Parathyroid adenoma (tissue), 2 donors: ENCODE data around the gene FEM1C.

Experiments used
- H2AFZ ChIP-seq: fragments of 300-600 bp; sonication (generic); one replicate; pipeline ENCODE4 v1.7.0; 2017; ENCODE audit warnings: antibody characterized with exemption, mild to moderate bottlenecking
- H3K27ac ChIP-seq: fragments of 300-600 bp; sonication (generic); one replicate; pipeline ENCODE4 v1.7.0; 2017
- H3K27me3 ChIP-seq: fragments of 300-600 bp; sonication (generic); one replicate; pipeline ENCODE4 v1.7.0; 2017; ENCODE audit warnings: low read length; ENCODE audit not compliant: control insufficient read depth, insufficient read depth
- H3K36me3 ChIP-seq: fragments of 300-600 bp; sonication (generic); one replicate; pipeline ENCODE4 v1.7.0; 2017; ENCODE audit warnings: low read length; ENCODE audit not compliant: control insufficient read depth, insufficient read depth
- H3K4me1 ChIP-seq: fragments of 300-600 bp; sonication (generic); one replicate; pipeline ENCODE4 v1.7.0; 2017; ENCODE audit warnings: control low read depth
- H3K4me2 ChIP-seq: fragments of 300-600 bp; sonication (generic); one replicate; pipeline ENCODE4 v1.7.0; 2017; ENCODE audit warnings: low read length
- H3K4me3 ChIP-seq: fragments of 300-600 bp; sonication (generic); one replicate; pipeline ENCODE4 v1.7.0; 2017; ENCODE audit warnings: low read depth, low read length
- H3K79me2 ChIP-seq: fragments of 300-600 bp; sonication (generic); one replicate; pipeline ENCODE4 v1.7.0; 2017; ENCODE audit warnings: control low read depth
- H3K9ac ChIP-seq: fragments of 300-600 bp; sonication (generic); one replicate; pipeline ENCODE4 v1.7.0; 2017; ENCODE audit warnings: mild to moderate bottlenecking
- H3K9me3 ChIP-seq: fragments of 300-600 bp; sonication (generic); one replicate; pipeline ENCODE4 v1.7.0; 2017; ENCODE audit warnings: low read length; ENCODE audit not compliant: control insufficient read depth
- TF ChIP-seq, protein P1 (sequence below): fragments of 300-600 bp; sonication (generic); IDR thresholded peaks from one replicate; pipeline ENCODE4 v1.7.0; 2017; ENCODE audit warnings: antibody characterized with exemption, mild to moderate bottlenecking
- donor health status: primary hyperparathyroidism.

The FEM1C gene

DNA sequence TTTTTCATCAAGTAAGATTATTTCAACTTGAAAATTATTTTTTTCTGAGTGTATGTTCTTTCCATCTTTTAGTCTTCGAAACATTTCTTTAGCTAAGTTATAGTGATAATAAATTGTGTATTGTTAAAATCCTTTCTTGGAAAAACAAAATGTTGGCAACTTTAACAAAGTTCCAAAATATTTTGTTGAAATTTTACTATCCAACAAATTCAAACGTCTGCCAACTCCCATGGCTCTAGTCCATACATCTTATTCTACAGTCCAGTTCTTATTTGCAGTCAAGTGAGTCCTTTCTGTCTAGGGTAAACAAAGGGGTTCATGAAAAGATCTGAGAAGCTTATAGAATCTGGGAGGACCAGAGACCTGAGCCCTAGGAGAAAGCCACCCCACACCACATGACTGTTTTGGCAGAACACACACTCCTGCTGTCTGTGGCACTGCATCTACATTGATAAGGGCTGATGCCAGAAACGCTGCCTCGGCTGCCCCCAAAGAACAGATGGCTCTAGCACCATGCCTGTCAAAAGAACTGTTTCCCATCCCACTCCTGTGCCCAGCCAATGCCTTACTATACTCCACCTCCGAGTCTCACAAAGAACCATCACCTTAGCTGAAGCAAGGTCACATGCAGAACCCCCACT, 47.5 kb downstream of the FEM1C start:
- Histone ChIP-seq H3K27me3 (no peaks in the 10 kb centered on the region), H3K4me1 (no peaks in the 10 kb centered on the region), H3K36me3 (no peaks in the 10 kb centered on the region), H3K4me3 (no peak overlapping the region), H3K9me3 (no peaks in the 10 kb centered on the region), H2AFZ (no peak overlapping the region), H3K4me2 (no peak overlapping the region), H3K79me2 (no peaks in the 10 kb centered on the region), H3K27ac (no peak overlapping the region), H3K9ac (no peak overlapping the region)
- TF ChIP-seq, protein P1, sequence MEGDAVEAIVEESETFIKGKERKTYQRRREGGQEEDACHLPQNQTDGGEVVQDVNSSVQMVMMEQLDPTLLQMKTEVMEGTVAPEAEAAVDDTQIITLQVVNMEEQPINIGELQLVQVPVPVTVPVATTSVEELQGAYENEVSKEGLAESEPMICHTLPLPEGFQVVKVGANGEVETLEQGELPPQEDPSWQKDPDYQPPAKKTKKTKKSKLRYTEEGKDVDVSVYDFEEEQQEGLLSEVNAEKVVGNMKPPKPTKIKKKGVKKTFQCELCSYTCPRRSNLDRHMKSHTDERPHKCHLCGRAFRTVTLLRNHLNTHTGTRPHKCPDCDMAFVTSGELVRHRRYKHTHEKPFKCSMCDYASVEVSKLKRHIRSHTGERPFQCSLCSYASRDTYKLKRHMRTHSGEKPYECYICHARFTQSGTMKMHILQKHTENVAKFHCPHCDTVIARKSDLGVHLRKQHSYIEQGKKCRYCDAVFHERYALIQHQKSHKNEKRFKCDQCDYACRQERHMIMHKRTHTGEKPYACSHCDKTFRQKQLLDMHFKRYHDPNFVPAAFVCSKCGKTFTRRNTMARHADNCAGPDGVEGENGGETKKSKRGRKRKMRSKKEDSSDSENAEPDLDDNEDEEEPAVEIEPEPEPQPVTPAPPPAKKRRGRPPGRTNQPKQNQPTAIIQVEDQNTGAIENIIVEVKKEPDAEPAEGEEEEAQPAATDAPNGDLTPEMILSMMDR: no peak

DNA sequence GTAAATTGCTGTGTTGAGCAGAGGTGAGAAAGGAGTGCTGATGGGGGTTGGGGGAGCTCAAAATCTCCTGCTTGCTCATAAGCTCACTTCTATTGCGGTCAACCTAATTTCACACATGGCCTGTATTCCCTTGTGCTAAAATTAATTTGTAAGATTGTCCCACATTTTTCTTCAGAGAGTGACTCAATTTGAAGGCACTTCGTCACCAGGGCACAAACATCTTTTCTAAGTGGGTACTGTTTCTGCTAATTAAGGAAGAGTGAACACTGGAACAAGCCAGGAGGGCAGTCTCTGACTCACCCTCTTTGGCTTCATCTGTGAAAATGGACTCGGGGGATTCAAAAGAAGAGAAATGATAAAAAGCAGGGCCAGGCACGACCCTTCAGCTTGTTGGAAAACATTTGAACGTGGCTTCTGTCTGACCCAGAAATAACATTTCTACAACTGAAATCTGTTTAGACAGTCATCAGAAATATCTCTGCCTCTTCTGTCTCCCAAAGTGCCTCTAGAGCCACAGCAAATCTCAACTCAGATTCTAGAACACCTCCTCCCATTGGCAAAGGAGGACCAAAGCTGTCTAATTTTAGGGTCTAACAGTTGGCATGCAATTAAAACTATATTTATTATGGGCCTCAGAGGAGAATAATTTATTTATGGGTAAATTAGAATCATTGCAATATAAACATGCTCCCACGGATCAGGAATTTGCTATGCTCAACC, 49.8 kb downstream of the FEM1C start:
- Histone ChIP-seq H3K79me2 (no peaks in the 10 kb centered on the region), H3K9me3 (no peaks in the 10 kb centered on the region), H3K27ac (no peak overlapping the region), H3K36me3 (no peaks in the 10 kb centered on the region), H3K4me2 (no peak overlapping the region), H3K4me1 (no peaks in the 10 kb centered on the region), H3K27me3 (no peaks in the 10 kb centered on the region), H3K4me3 (no peak overlapping the region), H3K9ac (no peak overlapping the region), H2AFZ (no peak overlapping the region)
- TF ChIP-seq, protein P1: no peak

DNA sequence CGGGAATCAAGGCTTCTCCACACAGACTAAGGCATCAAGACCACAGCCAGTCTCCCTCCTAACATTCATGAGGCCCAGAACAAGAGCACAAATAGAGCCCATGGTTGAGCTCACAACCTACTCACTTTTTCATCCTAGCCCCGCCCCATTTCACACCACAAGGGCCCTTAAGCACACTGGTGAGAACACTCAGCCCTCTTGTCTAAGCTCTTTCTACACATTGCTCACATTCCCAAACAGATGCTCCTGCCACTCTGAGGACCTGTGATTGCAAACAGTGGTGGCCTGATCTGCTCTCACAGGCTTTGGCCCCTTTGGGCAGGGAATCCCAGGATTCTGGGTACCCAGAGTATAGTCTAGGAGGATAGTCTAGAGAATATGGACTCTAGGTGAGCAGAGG, 54.0 kb downstream of the FEM1C start:
- Histone ChIP-seq H3K79me2 (no peaks in the 10 kb centered on the region), H3K27me3 (no peaks in the 10 kb centered on the region), H3K4me1 (no peaks in the 10 kb centered on the region), H3K27ac (no peak overlapping the region), H3K4me2 (no peak overlapping the region), H3K9ac (no peak overlapping the region), H3K9me3 (no peaks in the 10 kb centered on the region), H3K36me3 (no peaks in the 10 kb centered on the region), H2AFZ (no peak overlapping the region), H3K4me3 (no peak overlapping the region)
- TF ChIP-seq, protein P1: no peak

DNA sequence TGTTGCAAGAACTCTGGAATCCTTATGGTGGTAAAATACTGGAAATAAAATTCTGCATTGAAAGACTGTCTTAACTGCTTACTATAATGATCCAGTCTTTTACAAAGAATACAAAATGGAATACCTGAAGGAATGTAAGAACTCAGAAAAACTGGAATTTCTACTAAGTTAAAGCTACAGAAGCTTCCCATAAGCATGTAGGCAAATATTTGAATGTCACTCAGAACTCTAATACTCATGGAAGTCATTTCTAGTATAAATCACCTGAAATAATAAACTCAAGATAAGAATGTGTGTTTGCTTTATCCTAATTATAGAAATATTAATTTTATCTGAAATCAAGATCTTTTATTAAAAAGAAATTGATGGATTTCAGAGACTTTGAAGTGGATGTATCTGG, 54.8 kb downstream of the FEM1C start:
- no peak overlapping the region for H3K4me3 ChIP-seq
- H2AFZ ChIP-seq: no peak overlapping the region
- no peak overlapping the region for H3K4me2 ChIP-seq
- H3K27me3 ChIP-seq: no peaks in the 10 kb centered on the region
- no peaks in the 10 kb centered on the region for H3K79me2 ChIP-seq
- H3K9me3 ChIP-seq: no peaks in the 10 kb centered on the region
- H3K27ac ChIP-seq: no peak overlapping the region
- no peaks in the 10 kb centered on the region for H3K4me1 ChIP-seq
- TF ChIP-seq, protein P1: no peak
- no peak overlapping the region for H3K9ac ChIP-seq
- H3K36me3 ChIP-seq: no peaks in the 10 kb centered on the region

DNA sequence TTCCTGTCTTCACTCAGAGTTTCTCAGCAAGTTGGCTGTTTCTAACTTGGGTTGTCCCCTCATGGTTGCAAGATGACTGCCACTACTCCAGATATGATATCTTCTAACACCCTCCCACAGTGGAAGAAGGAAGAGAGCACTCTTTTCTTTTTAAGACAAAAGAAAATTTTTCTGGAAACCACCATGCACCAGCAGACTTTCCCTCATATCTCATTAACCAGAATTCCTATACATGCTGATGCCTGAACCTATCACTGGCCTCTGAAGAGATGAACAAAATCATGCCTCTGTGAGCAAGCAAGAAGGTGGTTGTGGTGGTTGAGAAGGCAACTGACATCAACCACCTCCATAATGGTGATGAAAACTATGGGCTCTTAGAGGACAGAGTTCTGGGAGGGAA, 56.8 kb downstream of the FEM1C start:
- no peak overlapping the region for H3K4me2 ChIP-seq
- no peak overlapping the region for H3K9ac ChIP-seq
- H3K27me3 ChIP-seq: no peaks in the 10 kb centered on the region
- H3K36me3 ChIP-seq: no peaks in the 10 kb centered on the region
- no peak overlapping the region for H2AFZ ChIP-seq
- TF ChIP-seq, protein P1: no peak
- no peaks in the 10 kb centered on the region for H3K4me1 ChIP-seq
- H3K27ac ChIP-seq: no peak overlapping the region
- H3K9me3 ChIP-seq: no peaks in the 10 kb centered on the region
- H3K79me2 ChIP-seq: no peaks in the 10 kb centered on the region
- no peak overlapping the region for H3K4me3 ChIP-seq
